WTC11 (cell line): ENCODE results near the gene XRCC2. TPM values are rescaled to one million over a fixed set of nuclear protein-coding genes. Genes with fewer than 3 reads are reported as not detected.

Source experiments
- ATAC-seq: fragments of 200-7000 bp; cut with Tn5 transposase; 2 replicates; pipeline ENCODE4 v1.10.0; 2021; ENCODE audit warnings: mild to moderate bottlenecking, moderate library complexity
- CTCF ChIA-PET: fragments of 300-600 bp; sonication (Branson Sonifier 250); formaldehyde crosslinking; loops from one replicate; lab custom pipeline; 2021; ENCODE audit warnings: antibody characterized with exemption; lab: Charles Lee
- POLR2A ChIA-PET: fragments of 350-600 bp; sonication (Branson Sonifier 250); formaldehyde crosslinking; loops from one replicate; lab custom pipeline; 2021; ENCODE audit warnings: antibody characterized with exemption; lab: Charles Lee
- DNase-seq: peaks from one replicate; pipeline ENCODE4 v3.0.0; 2021; ENCODE audit warnings: low spot score
- H3K27ac Mint-ChIP-seq: 2 replicates; pipeline ENCODE4 v1.8.0; 2021; ENCODE audit warnings: mixed read lengths
- H3K27me3 Mint-ChIP-seq: 2 replicates; pipeline ENCODE4 v1.8.0; 2021; ENCODE audit warnings: low read depth, mild to moderate bottlenecking, moderate library complexity, mixed read lengths
- H3K36me3 Mint-ChIP-seq: 2 replicates; pipeline ENCODE4 v1.8.0; 2021; ENCODE audit warnings: mixed read lengths
- H3K4me1 Mint-ChIP-seq: 2 replicates; pipeline ENCODE4 v1.8.0; 2022; ENCODE audit warnings: mixed read lengths
- H3K4me3 Mint-ChIP-seq: 2 replicates; pipeline ENCODE4 v1.8.0; 2021; ENCODE audit warnings: mild to moderate bottlenecking, moderate library complexity, mixed read lengths
- H3K9me3 Mint-ChIP-seq: 2 replicates; pipeline ENCODE4 v1.8.0; 2021; ENCODE audit warnings: mixed read lengths
- AR ChIP-seq: fragments of 250-450 bp; sonication (Bioruptor Pico); IDR thresholded peaks from 2 replicates; pipeline ENCODE4 v1.9.0; 2021; ENCODE audit warnings: mild to moderate bottlenecking
- ATF1 ChIP-seq: sonication (generic); formaldehyde crosslinking; IDR thresholded peaks from 2 replicates; pipeline ENCODE4 v1.8.1; 2023; ENCODE audit warnings: mild to moderate bottlenecking, moderate library complexity, missing genetic modification reagents
- CDX4 ChIP-seq: fragments of 250-450 bp; sonication (Bioruptor Pico); IDR thresholded peaks from 2 replicates; pipeline ENCODE4 v1.9.0; 2021; ENCODE audit warnings: moderate library complexity, mild to moderate bottlenecking, inconsistent platforms, borderline replicate concordance
- E2F1 ChIP-seq: sonication (generic); formaldehyde crosslinking; IDR thresholded peaks from 2 replicates; pipeline ENCODE4 v1.8.0; 2022; ENCODE audit warnings: mild to moderate bottlenecking, missing genetic modification reagents
- FOXK1 ChIP-seq: sonication (generic); formaldehyde crosslinking; IDR thresholded peaks from 2 replicates; pipeline ENCODE4 v1.8.0; 2022; ENCODE audit warnings: mild to moderate bottlenecking, moderate library complexity, missing genetic modification reagents
- FOXP1 ChIP-seq: sonication (generic); formaldehyde crosslinking; IDR thresholded peaks from 2 replicates; pipeline ENCODE4 v1.8.0; 2022; ENCODE audit warnings: missing genetic modification reagents, mild to moderate bottlenecking, moderate library complexity, borderline replicate concordance
- FOXP4 ChIP-seq: sonication (generic); formaldehyde crosslinking; IDR thresholded peaks from 2 replicates; pipeline ENCODE4 v1.8.0; 2022; ENCODE audit warnings: mild to moderate bottlenecking, missing genetic modification reagents
- HMGA2 ChIP-seq: fragments of 250-450 bp; sonication (Bioruptor Pico); IDR thresholded peaks from 2 replicates; pipeline ENCODE4 v1.4.0; 2021; ENCODE audit warnings: mild to moderate bottlenecking, moderate library complexity
- JAZF1 ChIP-seq: fragments of 250-450 bp; sonication (Bioruptor Pico); IDR thresholded peaks from 2 replicates; pipeline ENCODE4 v1.9.0; 2021; ENCODE audit warnings: moderate library complexity, mild to moderate bottlenecking, inconsistent platforms
- JUN ChIP-seq: sonication (generic); formaldehyde crosslinking; IDR thresholded peaks from 2 replicates; pipeline ENCODE4 v1.8.0; 2023; ENCODE audit warnings: mild to moderate bottlenecking, missing genetic modification reagents
- MXD4 ChIP-seq: fragments of 250-450 bp; sonication (Bioruptor Pico); IDR thresholded peaks from 2 replicates; pipeline ENCODE4 v1.8.0; 2021; ENCODE audit warnings: mild to moderate bottlenecking, moderate library complexity, borderline replicate concordance
- NFATC4 ChIP-seq: fragments of 250-450 bp; sonication (Bioruptor Pico); IDR thresholded peaks from 2 replicates; pipeline ENCODE4 v1.9.0; 2021; ENCODE audit warnings: mild to moderate bottlenecking
- NFE2L1 ChIP-seq: sonication (generic); formaldehyde crosslinking; IDR thresholded peaks from 2 replicates; pipeline ENCODE4 v1.8.1; 2023; ENCODE audit warnings: missing genetic modification reagents
- NR1H2 ChIP-seq: sonication (generic); formaldehyde crosslinking; IDR thresholded peaks from 2 replicates; pipeline ENCODE4 v1.9.0; 2021; ENCODE audit warnings: mild to moderate bottlenecking, moderate library complexity, missing genetic modification reagents
- PRRX2 ChIP-seq: fragments of 250-450 bp; sonication (Bioruptor Pico); IDR thresholded peaks from 2 replicates; pipeline ENCODE4 v1.8.0; 2021; ENCODE audit warnings: mild to moderate bottlenecking
- SMAD3 ChIP-seq: sonication (generic); formaldehyde crosslinking; IDR thresholded peaks from 2 replicates; pipeline ENCODE4 v1.8.0; 2022; ENCODE audit warnings: missing genetic modification reagents, mild to moderate bottlenecking, borderline replicate concordance
- SMAD4 ChIP-seq: sonication (generic); formaldehyde crosslinking; IDR thresholded peaks from 2 replicates; pipeline ENCODE4 v1.8.0; 2022; ENCODE audit warnings: mild to moderate bottlenecking, missing genetic modification reagents
- SOX15 ChIP-seq: fragments of 250-450 bp; sonication (Bioruptor Pico); IDR thresholded peaks from 2 replicates; pipeline ENCODE4 v1.9.0; 2021; ENCODE audit warnings: mild to moderate bottlenecking
- SP1 ChIP-seq: sonication (generic); formaldehyde crosslinking; conservative IDR thresholded peaks from 2 replicates; pipeline ENCODE4 v1.8.1; 2022; ENCODE audit warnings: missing genetic modification reagents
- USF1 ChIP-seq: sonication (generic); formaldehyde crosslinking; IDR thresholded peaks from 2 replicates; pipeline ENCODE4 v1.8.0; 2022; ENCODE audit warnings: mild to moderate bottlenecking, missing genetic modification reagents
- ZBTB43 ChIP-seq: sonication (generic); formaldehyde crosslinking; IDR thresholded peaks from 2 replicates; pipeline ENCODE4 v1.8.1; 2023; ENCODE audit warnings: mild to moderate bottlenecking, missing genetic modification reagents
- ZMAT4 ChIP-seq: fragments of 250-450 bp; sonication (Bioruptor Pico); IDR thresholded peaks from 2 replicates; pipeline ENCODE4 v1.9.0; 2021; ENCODE audit warnings: mild to moderate bottlenecking
- ZNF121 ChIP-seq: sonication (generic); formaldehyde crosslinking; IDR thresholded peaks from 2 replicates; pipeline ENCODE4 v1.8.0; 2023; ENCODE audit warnings: missing genetic modification reagents
- ZNF232 ChIP-seq: sonication (generic); formaldehyde crosslinking; IDR thresholded peaks from 2 replicates; pipeline ENCODE4 v1.8.0; 2022; ENCODE audit warnings: mild to moderate bottlenecking, missing genetic modification reagents
- ZNF512 ChIP-seq: sonication (generic); formaldehyde crosslinking; IDR thresholded peaks from 2 replicates; pipeline ENCODE4 v1.8.1; 2022; ENCODE audit warnings: missing genetic modification reagents, borderline replicate concordance
- total RNA-seq: library from RNA; stranded (reverse); gene quantifications from 3 replicates; pipeline ENCODE4 v1.2.3, GENCODE V29; 2021

Gene XRCC2
- total RNA-seq, 1 experiment from 2014 or later = 25.4 TPM

GRCh38 chr7:152600266-152600665 lies 75.7 kb downstream of the XRCC2 start:
- H3K27ac Mint-ChIP-seq = no peak overlapping the region
- ChIA-PET CTCF (no interaction called here), POLR2A (no interaction called here)
- no peaks in the 10 kb centered on the region for H3K36me3 Mint-ChIP-seq
- no peaks in the 10 kb centered on the region for H3K9me3 Mint-ChIP-seq
- no peak for TF ChIP-seq ZNF121
- TF ChIP-seq NFATC4 (CRISPR knock-in tag) = no peak
- no peak for TF ChIP-seq ZNF512 (CRISPR knock-in tag)
- no peak for TF ChIP-seq FOXP1 (CRISPR knock-in tag)
- no peak for TF ChIP-seq FOXK1 (CRISPR knock-in tag)
- TF ChIP-seq USF1 (CRISPR knock-in tag) = no peak
- no peak for TF ChIP-seq NR1H2 (CRISPR knock-in tag)
- no peak for TF ChIP-seq JUN (CRISPR knock-in tag)
- TF ChIP-seq NFE2L1 (CRISPR knock-in tag) = no peak
- no peak for TF ChIP-seq MXD4
- no peak for TF ChIP-seq SOX15
- no peak for TF ChIP-seq CDX4 (CRISPR knock-in tag)
- TF ChIP-seq ZBTB43 = no peak
- no peak for TF ChIP-seq ATF1 (CRISPR knock-in tag)
- H3K4me3 Mint-ChIP-seq = no peak overlapping the region
- no peak for ATAC-seq
- DNase-seq = no peak
- no peaks in the 10 kb centered on the region for H3K4me1 Mint-ChIP-seq
- no peaks in the 10 kb centered on the region for H3K27me3 Mint-ChIP-seq

- Mint-ChIP-seq H3K27me3 (no peaks in the 10 kb centered on the region), H3K4me3 (no peak overlapping the region), H3K9me3 (no peaks in the 10 kb centered on the region), H3K36me3 (no peaks in the 10 kb centered on the region), H3K27ac (peak overlapping the region; percentile 57; the same call in 1 of the 2 replicates), H3K4me1 (no peaks in the 10 kb centered on the region)
- POLR2A ChIA-PET = no interaction called here
- no peak for DNase-seq
- no peak for TF ChIP-seq SP1
- TF ChIP-seq E2F1 (CRISPR knock-in tag) = no peak
- no peak for TF ChIP-seq ZNF512 (CRISPR knock-in tag)
- no peak for TF ChIP-seq SMAD4
- TF ChIP-seq SMAD3 (CRISPR knock-in tag) = no peak
- TF ChIP-seq JAZF1 (CRISPR knock-in tag) = no peak
- no peak for TF ChIP-seq NR1H2 (CRISPR knock-in tag)
- no peak for TF ChIP-seq PRRX2 (CRISPR knock-in tag)
- TF ChIP-seq ZNF121 = no peak
- no peak for TF ChIP-seq AR
- TF ChIP-seq ZNF232 (CRISPR knock-in tag) = no peak
- TF ChIP-seq ZMAT4 (CRISPR knock-in tag) = no peak
- TF ChIP-seq FOXP4 (CRISPR knock-in tag) = no peak
- TF ChIP-seq HMGA2 = no peak
- no peak for ATAC-seq
- CTCF ChIA-PET = no interaction called here
These were observed 78.4 kb downstream of the XRCC2 start for GRCh38 chr7:152597507-152597906.
